Cardiac fibroblast (primary cell): ENCODE measurements around the gene SLIT3.

Source experiments
- DNase-seq, 2 donors: peaks; one replicate each; pipeline versions ENCODE4 v3.0.0 to v3.0.0-alpha.2; 2010; ENCODE audit warnings: low read depth in 2 of 2
- H3K4me3 ChIP-seq, 2 donors: replicated peaks in 1 of 2; 1 replicate in 1 of 2; 2 replicates in 1 of 2; pipeline ENCODE4 v1.5.1; 2011; ENCODE audit warnings: low read depth in 2 of 2, low read length in 2 of 2, mild to moderate bottlenecking in 2 of 2, moderate library complexity in 1 of 2
- CTCF ChIP-seq: IDR thresholded peaks from one replicate; pipeline ENCODE4 v1.5.1; 2011; ENCODE audit warnings: low read depth, mild to moderate bottlenecking, low read length, inconsistent platforms

The SLIT3 gene

GRCh38 chr5:169036079-169036805, 264.7 kb downstream of the SLIT3 start:
- TF ChIP-seq CTCF: no peak
- DNase-seq: no peak
- no peak overlapping the region for H3K4me3 ChIP-seq

- DNase-seq: peak in 1 of 2 donors; percentile 29
- no peak for TF ChIP-seq CTCF
- H3K4me3 ChIP-seq: no peak overlapping the region
Observed at GRCh38 chr5:169029661-169030274, 271.2 kb downstream of the SLIT3 start.

DNA sequence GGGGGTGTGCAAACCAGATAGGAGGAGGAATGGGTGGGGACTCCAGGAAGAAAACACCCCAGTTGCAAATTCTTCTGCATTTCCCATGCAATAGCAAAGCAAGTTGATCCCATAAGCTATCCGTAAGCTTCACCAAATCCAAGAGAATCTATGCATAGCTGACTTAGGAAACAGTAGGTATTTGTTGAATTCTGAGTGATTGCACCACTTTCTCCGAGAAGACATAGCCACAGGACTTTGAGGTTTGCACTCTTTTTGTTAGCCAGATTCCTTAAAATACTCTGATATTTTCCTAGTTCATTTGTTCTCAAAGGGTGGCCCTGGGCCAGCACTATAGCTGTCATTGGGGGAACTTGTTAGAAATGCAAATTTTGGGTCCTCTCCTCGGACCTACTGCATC, 271.9 kb downstream of the SLIT3 start:
- peak in 1 of 2 donors; percentile 36 for DNase-seq
- H3K4me3 ChIP-seq: no peak overlapping the region
- no peak for TF ChIP-seq CTCF

DNA sequence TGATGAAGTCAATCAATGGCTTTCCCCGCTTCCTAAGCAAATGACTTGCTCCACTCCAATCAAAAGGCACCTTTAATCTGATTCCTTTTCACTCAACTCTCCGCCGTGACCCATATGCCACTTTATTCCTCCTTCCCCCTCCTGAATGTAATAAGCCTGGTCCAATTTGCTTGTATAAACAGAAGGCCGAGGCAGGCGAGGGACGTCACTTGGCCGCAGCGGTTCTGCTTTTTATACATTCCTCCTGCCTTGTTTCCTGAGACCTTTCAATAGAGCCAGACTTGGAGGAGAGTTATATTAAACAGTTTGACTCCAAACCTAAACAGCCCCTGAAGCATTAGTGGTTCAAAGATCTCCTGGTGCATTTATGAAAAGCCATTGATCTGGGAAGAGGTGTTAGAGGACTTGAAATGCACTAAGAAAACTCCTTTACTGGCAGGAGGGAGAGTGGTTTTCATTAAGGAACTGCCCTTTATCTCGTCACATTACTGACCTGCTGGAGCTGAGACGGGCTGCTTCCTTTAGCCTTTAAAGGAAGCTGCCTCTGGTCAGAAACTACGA, 273.4 kb downstream of the SLIT3 start:
- DNase-seq: no peak
- TF ChIP-seq CTCF: no peak
- no peak overlapping the region for H3K4me3 ChIP-seq

DNA sequence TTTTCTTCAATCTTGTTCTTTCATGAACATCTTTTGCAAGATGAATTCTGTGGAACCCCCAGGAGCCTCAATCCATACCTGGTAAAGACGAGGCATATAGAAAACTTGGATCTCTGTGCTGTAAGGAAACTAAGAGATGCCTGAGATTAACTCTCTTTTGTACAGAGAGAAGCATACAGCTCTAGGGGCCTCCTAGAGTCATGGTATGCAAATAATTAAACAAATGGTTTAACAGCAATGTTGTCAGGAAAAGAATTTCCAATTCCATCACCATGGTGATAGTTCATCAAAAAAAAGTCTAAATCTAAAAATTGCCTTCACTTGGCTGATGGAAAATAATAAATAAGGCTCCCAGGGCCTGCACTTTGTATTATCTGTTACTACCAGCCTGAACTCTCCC, 275.4 kb downstream of the SLIT3 start:
- no peak overlapping the region for H3K4me3 ChIP-seq
- DNase-seq: no peak
- no peak for TF ChIP-seq CTCF

GRCh38 chr5:169024421-169024820, 276.5 kb downstream of the SLIT3 start:
- H3K4me3 ChIP-seq: no peak overlapping the region
- DNase-seq: peak in 1 of 2 donors; percentile 72
- TF ChIP-seq CTCF: no peak
